HG03575 (cell line): ENCODE data around the gene FDPS.
"Not testable (repeated sequence)": the region's sequence is repeated elsewhere in the genome, so short reads cannot be mapped to it uniquely, and the experiment has no call there.

Source experiments
- ATAC-seq: cut with Tn5 transposase; IDR thresholded peaks from one replicate; pipeline ENCODE4 v1.9.1; 2021; ENCODE audit not compliant: unreplicated experiment, insufficient number of reproducible peaks, low FRiP score; ENCODE audit errors: extremely low read depth

The FDPS gene

GRCh38 chr1:155328856-155329255 is 20.2 kb downstream of the FDPS start:
- ATAC-seq, result not testable (repeated sequence)

GRCh38 chr1:155329980-155330598 is 21.4 kb downstream of the FDPS start:
- no peak for ATAC-seq

- no peak for ATAC-seq
These were observed 26.3 kb downstream of the FDPS start for GRCh38 chr1:155334962-155335361.

- no peak for ATAC-seq
These were observed 30.9 kb downstream of the FDPS start for GRCh38 chr1:155339515-155340097.

GRCh38 chr1:155342842-155343241 is 34.2 kb downstream of the FDPS start:
- ATAC-seq, result no peak

DNA sequence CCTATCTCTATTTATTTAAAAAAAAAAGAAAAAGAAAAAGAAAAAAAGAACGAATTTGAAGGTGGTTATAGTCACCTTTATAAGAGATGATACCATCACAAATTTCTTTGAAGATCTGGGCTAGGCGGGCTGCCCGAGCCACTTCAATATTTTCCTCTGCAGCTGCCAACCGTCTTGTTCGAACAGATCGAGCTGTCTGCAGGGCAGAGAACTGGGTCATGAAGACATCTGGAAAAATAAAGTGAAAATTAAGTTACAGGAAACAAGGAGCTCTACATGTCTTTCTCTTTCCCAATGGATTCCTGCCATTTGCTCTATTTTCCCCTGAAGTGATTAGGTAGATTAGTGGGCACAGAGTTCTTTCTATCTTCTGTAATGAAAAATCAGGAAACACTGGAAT is 44.0 kb downstream of the FDPS start:
- no peak for ATAC-seq

DNA sequence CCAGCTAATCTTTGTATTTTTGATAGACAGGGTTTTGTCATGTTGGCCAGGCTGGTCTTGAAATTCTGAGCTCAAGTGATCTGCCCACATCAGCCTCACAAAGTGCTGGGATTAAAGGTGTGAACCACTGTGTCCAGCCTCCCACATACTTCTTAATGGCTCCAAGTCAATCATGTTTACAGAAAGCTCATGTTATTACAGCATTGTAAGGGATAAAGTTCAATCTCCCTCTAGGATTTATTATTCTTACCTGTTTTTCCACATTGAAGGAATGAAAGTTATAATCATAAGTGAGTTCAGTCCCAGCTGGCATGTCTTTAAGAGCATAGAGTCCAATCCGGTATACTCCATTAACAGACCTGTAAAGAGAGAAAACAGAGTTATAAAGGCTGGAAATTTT is 51.4 kb downstream of the FDPS start:
- ATAC-seq, result no peak
